Activated CD8-positive, alpha-beta memory T cell treated with anti-CD3 and anti-CD28 coated beads for 4 hours (primary cell): Measurements from ENCODE around the gene MYO3A.
"Not testable (repeated sequence)": the region's sequence is repeated elsewhere in the genome, so short reads cannot be mapped to it uniquely, and the experiment has no call there.

Experiments
- DNase-seq, 2 donors: peaks; one replicate each; pipeline ENCODE4 v3.0.0-alpha.2; 2020; ENCODE audit warnings: low read depth in 2 of 2

The MYO3A gene

GRCh38 chr10:26087666-26088065 is 153.6 kb downstream of the MYO3A start:
- DNase-seq = no peak

- no peak for DNase-seq
Observed at GRCh38 chr10:26090026-26090425, 156.0 kb downstream of the MYO3A start.

DNA sequence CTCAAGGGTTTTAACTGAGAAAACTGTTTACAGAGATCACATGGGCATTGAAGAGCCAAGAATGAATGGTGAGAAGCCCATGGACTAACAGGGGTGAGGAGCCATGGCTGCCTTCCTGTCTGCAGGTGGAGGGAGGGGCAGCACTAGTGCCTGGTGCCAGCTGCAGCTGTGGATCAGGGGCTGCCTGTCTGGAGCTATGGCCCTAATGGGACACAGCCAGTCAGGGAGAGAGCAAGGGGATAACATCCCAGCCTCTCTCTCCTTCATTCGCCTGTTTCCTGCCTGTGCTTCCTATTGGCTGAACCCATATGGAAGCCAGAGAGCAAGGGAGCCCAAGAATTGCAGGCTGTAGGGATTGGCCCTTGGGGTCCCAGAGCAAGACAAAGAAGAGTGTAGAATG is 156.7 kb downstream of the MYO3A start:
- DNase-seq = no peak

GRCh38 chr10:26093229-26093628 is 159.2 kb downstream of the MYO3A start:
- DNase-seq = no peak

DNA sequence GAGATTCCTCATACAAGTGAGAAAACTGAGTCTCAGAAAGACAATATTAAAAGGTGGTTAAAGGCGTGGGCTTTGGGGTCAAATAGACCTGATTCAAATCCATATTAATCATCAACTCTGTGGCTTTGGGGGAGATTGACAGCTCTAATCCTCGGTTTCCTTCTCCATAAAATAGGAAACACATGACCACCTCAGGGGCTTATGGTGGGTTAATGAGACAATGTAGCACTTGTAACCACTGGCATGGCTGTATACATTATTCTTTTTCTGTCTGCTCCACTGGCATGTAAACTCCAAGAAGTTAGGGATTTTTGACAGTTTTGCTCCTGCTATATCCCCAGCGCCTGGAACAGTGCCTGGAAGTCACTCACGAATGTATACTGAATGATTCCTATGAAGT is 161.8 kb downstream of the MYO3A start:
- no peak for DNase-seq

GRCh38 chr10:26097549-26097948 is 163.5 kb downstream of the MYO3A start:
- not testable (repeated sequence) for DNase-seq

DNA sequence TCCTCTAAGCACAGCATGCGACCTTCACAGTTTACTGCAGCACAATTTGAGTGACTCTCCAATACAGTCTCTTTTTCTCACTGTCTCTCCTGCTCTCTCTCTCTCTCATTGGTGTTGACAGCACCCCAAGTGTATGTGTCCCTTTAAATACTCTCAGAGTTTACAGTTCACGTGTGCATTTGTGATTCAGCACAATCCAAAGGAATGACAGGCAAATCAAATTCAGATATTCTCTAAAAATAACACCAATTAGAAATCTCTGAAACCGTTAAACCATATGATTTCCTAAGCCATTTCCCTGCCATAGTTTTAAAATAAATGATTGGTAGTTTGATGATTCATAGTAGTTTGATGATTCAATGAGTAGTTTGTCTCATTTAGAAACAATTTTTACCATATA is 178.5 kb downstream of the MYO3A start:
- DNase-seq = no peak

DNA sequence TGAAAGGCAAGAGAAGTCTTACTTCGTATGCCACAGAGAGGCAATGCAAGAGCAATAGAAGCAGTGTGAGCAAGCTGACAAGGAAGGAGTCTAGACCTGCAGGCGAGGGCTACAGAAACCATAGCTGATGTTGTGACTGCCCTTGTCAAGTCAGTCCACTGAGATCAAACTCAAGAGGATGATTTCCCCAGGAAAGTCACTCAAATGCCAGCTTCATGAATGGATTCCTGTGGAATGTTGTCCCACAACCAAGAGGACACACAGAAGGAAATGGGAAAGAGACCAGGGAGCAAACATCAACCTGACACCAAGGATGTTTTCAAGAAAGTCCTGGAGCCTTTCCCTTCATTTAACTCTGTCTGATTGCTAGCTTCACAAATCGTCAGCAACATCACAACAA is 204.6 kb downstream of the MYO3A start:
- no peak for DNase-seq

DNA sequence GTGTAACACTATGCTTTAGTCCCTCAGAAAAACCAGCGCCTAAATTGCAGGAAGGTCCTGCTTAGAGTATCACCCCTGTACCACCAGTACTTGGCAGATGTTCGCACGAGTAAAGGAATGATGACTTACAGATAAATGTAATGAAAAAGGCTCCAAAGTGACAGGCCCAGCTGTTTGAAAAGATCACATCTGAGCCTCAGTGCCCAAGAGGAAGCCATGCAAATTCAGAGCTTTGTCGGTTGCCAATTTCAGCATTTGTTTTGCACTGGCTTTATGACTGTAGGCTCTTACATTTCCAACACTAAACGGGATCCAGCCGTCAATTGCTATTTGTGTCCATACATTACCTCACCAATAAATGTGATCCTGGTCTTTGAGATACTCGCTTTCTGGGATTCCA is 222.0 kb downstream of the MYO3A start:
- DNase-seq = no peak

GRCh38 chr10:26157734-26158133 is 223.7 kb downstream of the MYO3A start:
- no peak for DNase-seq

DNA sequence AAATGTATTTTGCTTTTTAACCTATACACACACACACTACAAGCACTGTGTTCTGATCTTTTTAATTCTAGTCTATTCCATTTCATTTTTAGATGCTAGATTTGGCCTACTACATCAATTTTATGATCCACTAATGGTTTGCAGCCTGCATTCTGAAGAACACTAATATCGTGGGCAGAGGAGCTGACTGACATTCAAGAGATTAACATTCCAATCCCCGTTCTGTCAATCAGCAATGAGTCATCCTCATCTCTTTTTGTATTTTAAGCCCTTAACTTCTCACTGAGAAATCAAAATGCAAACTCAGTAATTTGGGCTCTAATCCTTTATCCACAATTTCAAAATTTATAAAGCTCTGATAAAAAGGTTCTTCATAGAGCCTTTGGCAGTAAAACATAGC is 235.4 kb downstream of the MYO3A start:
- no peak for DNase-seq

- no peak for DNase-seq
Observed at GRCh38 chr10:26172131-26172530, 238.1 kb downstream of the MYO3A start.

GRCh38 chr10:26173837-26174236 is 239.8 kb downstream of the MYO3A start:
- no peak for DNase-seq

GRCh38 chr10:26177341-26177740 is 243.3 kb downstream of the MYO3A start:
- DNase-seq = no peak

DNA sequence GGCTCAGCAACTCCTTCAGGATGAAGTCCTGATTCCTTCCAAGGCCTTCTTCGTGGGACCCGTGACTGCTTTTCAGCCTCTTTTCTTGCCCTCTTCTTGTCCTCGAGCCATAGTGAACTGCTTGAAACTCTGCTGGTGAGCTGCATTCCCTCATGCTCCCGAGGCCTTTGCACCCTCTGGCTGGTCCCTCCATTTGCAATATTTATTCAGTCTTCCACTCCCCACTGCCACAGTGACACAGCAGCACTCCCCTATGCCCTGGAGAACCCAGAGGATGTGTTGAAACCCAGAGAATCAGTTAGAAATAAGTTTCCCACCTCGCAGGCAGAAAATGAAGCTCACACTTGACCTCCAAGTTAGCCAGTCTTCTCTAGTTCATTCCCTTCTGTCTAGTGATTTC is 260.2 kb downstream of the MYO3A start:
- DNase-seq = no peak

- no peak for DNase-seq
Observed at GRCh38 chr10:26197248-26197647, 263.2 kb downstream of the MYO3A start.

DNA sequence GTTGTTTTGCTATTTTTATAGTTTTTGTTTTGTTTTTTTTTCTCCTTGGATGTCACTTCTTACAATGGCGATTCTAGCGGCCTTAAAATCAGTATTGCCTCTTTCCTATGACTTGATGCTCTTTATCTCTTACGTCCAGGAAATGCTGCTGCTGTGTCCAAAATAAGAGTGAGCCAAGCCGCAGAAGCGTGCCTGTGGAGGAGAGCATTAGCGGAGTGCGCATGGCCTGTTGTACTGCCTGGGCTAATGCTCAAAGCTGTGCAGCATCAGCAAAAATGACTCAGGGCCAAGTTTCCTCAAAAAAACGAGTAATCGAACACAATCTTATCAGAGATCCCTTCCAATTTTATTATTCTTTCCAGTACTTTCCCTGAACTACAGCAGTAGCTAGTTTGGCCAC is 264.1 kb downstream of the MYO3A start:
- DNase-seq = no peak

DNA sequence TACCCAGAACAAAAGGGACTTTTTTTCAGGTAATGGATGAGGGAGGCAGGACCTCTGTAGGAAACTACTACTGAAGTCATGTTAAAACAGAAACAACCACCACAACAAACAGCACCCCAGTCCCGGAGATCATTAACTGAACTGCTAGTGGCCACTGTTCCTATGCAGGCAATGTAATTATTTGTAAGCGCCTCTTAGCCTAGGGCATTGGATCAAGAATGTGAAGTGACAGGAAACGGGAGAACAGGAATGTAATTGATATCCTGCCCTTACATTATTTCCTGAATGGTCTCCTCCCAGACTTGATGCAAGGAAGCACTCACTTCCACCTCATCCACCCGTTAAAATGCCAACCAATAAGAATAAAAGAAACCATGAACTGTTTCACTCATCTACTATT is 265.8 kb downstream of the MYO3A start:
- no peak for DNase-seq

- no peak for DNase-seq
Observed at GRCh38 chr10:26205223-26205622, 271.2 kb downstream of the MYO3A start.

GRCh38 chr10:26211781-26212444 is 277.9 kb downstream of the MYO3A start:
- DNase-seq = no peak

DNA sequence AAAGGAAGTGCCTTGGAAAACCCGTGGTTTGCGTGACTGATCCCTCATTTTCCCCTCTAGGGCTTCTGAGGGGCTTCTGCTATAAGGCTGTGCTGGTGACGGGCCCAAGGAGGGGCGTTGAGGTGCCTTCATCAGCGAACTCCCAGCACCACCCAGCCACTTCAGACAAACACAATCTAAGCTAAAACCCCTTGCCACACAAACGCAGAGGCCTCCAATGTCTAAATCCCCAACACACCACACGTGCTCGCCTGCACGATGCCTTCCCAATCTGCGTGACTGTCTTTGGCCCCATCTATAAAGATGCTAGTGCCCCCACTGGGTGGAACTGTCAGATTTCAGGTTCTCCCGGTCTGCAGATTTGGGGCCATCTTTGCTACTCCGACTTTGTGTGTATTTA is 278.5 kb downstream of the MYO3A start:
- DNase-seq = no peak

DNA sequence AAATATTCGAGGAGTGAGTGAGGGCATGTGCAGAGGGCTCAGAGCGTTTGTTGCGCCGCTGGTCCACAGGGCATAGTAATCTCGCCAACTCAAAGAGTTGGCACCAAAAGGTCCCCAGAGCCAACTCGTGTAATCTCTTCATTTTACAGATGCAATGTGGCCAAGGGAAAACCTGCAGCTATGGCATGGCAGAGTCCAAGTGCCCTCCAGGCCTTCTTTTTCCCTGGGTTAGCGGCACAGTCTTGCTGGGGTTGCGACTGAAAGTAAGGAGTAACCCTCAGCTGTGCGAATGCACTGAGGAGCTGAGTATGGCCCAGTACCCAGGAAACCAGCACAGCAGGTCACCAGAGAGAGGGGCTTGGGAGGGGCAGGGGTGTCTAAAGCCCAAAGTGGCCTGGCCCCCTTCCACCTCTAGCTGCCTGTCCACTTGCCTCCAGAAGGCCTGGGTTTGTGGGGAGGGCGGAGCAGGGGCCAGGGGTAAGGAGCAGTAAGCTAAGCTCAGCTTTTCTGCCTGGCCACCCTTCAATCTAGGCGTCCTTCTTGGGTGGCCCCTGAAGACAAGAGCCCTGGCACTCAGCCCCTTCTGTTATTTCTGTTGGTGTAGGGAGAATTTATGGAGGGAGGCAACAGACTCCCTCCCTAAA is 279.2 kb downstream of the MYO3A start:
- no peak for DNase-seq

- no peak for DNase-seq
Observed at GRCh38 chr10:26214004-26214403, 280.0 kb downstream of the MYO3A start.
